ENCODE measurements around the gene DMGDH.
"Not testable (repeated sequence)": the region's sequence is repeated elsewhere in the genome, so short reads cannot be mapped to it uniquely, and the experiment has no call there.

DMGDH gene

DNA sequence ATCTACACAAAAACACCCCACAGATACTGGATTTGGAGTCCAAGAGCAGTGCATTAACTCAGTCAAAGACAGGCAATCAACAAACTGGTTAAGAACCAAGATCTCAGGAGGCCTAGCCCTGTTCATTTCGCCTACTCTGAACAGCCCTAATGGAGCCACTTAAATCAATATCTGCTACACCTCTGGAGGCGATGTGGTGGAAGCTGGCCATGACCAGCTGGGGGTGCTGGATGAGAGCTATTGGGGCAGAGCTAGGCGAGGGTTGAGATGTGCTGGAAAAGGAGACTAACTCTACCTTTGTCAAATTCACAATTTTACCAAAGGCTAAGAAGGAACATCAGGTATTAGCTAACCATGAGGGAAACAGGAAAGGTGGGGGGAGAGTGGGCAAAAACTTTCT lies 61.1 kb downstream of the DMGDH start:
- no peak for DNase-seq

GRCh38 chr5:79007872-79008271 lies 61.6 kb downstream of the DMGDH start:
- DNase-seq = no peak

- no peak for DNase-seq
Measured at GRCh38 chr5:79005936-79006631, 63.4 kb downstream of the DMGDH start.

DNA sequence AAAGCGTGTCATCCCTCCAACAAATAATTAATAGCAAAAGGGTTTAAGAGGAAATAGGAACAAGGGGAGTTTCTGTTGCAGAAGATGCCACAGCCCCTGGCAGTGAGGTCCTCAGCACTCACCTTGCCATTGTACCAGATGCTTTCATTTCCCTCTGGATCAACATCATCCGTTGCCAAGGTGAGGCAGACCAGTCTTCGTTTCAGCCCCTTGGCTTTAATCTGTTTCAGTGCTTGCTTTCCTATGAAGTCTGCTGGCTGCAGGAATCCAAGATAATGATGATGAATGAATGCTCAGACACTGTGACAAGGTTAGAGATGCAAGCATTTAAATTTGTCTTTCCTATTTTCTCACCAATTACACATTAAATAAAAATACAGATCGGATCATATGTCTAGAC lies 64.3 kb downstream of the DMGDH start:
- DNase-seq = no peak

- DNase-seq = no peak
Measured at GRCh38 chr5:79002374-79002773, 67.1 kb downstream of the DMGDH start.

GRCh38 chr5:79001471-79001870 lies 68.0 kb downstream of the DMGDH start:
- no peak for DNase-seq

- no peak for DNase-seq
Measured at GRCh38 chr5:78997090-78997489, 72.4 kb downstream of the DMGDH start.

- no peak for DNase-seq
Measured at GRCh38 chr5:78995521-78996007, 73.9 kb downstream of the DMGDH start.

GRCh38 chr5:78993165-78993564 lies 76.3 kb downstream of the DMGDH start:
- no peak for DNase-seq

DNA sequence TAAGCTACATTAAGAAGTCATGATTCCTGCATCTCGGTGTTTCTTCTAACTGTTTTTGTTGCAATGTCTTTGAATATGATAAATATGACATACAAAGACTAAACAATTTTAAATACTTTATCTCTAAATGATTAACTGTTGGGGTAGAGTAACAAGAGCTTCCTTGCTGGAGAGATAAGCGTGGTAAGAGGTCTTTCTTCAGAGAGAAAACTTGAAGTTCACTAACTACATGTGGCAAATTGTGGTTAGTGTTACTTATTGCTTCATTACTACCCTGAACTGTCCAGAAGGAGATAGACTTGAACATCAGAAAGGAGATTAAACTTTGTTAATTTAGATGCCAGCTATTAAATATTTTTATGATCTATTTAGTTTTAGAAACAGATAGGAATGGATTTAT lies 77.3 kb downstream of the DMGDH start:
- no peak for DNase-seq

DNA sequence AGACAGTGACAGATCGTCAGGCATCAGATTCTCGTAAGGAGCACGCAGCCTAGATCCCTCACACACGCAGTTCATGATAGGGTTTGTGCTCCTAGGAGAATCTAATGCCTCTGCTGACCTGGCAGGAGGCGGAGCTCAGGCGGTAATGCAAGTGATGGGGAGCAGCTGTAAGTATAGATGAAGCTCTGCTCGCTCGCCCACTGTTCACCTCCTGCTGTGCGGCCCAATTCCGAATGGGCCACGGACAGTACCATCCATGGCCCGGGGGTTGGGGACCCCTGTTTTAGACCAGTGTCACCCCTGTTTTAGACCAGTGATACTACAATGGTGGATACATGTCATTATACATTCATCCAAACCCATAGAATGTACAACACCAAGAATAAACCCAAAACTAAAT lies 80.4 kb downstream of the DMGDH start:
- DNase-seq = no peak

GRCh38 chr5:78985725-78986223 lies 83.7 kb downstream of the DMGDH start:
- DNase-seq = peak; percentile 54

- DNase-seq = peak; percentile 42
Measured at GRCh38 chr5:78985116-78985724, 84.3 kb downstream of the DMGDH start, which contains the start of gene ARSB. TSS of gene ARSB (minus strand) at chr5:78985310. CDS start at chr5:78985248, 62 bp downstream.

GRCh38 chr5:78984439-78985115 lies 84.9 kb downstream of the DMGDH start:
- DNase-seq = peak; percentile 73

DNA sequence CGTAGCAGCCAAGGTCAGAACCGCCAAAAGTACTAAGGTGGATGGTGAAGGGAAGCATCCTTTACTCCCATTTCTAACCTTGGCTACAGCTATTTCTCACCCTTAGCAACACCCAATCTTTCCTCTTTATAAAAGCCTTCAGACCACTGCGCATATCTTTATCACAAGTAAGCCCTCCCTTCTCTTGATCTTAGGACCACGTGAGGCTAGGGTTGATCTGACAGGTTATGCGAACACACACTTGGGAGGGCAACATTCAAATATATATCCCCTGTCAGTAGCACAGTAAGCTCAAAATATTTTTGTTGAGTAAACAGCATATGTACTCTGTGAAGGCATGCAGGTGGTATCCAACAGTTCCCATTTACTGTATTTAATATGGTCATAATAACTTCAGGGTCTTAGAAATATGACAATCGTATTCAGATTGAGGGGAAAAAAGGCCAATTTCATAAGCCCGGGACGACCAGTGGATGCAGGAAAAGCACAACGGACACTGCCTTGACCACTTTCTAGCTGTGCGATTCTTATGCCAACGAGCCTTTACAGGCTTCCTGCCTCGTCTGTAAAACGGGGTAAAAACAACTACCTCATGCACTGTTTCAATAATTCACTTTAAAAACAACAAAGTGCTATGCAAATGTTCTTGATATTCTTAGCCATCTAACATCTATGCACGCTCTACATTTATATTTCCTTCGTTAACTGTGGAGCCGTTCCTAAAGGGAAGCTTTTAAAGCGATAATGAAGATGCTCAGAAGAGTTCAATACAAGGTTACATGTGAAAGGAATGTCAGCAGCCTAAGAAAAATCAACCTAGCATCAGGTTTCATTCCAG lies 85.7 kb downstream of the DMGDH start:
- DNase-seq = no peak

- not testable (repeated sequence) for DNase-seq
Measured at GRCh38 chr5:78983194-78983593, 86.3 kb downstream of the DMGDH start.

GRCh38 chr5:78979909-78980308 lies 89.6 kb downstream of the DMGDH start:
- DNase-seq = no peak

- no peak for DNase-seq
Measured at GRCh38 chr5:78979117-78979742, 90.2 kb downstream of the DMGDH start.

DNA sequence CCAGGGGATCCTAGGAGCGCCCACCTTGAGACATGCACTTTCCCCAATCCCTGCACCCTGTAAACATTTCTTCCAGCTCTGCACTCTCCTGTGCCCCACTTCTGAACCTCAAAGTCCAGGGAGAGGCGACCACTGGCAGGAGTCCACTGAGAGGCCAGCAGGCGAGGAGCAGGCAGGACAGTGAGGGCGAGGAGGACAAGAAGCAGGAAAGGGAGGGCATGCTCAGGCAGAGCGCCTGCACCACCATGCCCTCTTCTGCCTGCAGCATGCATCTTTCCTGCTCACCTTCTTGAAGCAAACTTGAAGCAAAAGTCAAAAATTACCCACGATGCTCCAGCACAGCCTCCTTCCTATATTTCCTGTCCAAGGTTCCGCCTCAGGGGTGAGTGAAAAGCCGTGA lies 94.4 kb downstream of the DMGDH start:
- DNase-seq = no peak

GRCh38 chr5:78974601-78975000 lies 94.9 kb downstream of the DMGDH start:
- DNase-seq = no peak

DNA sequence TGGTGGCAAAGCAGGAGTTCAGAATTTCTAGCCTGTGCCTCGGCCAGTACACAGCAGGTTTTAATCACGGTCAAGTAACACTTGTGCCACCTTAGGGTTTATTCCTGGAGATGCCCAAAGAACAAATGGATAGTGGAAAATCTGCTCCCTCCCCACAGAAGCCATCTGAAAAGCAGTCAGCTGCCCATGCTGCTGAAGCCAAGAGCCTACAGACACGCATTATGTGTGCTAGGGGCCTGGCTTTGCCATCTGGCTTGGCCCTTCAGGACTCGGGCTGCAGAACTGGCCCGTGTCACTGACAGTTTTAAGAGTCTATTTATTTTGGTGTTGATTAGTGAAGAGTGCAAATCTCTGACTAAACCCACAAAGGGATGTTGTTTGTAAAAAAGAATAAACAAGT lies 95.5 kb downstream of the DMGDH start:
- DNase-seq = no peak

- no peak for DNase-seq
Measured at GRCh38 chr5:78972654-78973428, 96.6 kb downstream of the DMGDH start.

Measured in activated naive CD4-positive, alpha-beta T cell treated with anti-CD3 and anti-CD28 coated beads, Interleukin-2, amount 50 U/mL, for 16 hours (primary cell).